AG04449 (cell line): ENCODE measurements around the gene FREM3.
A peak's percentile ranks its signal among the peaks of the same experiment; 100 is the strongest.
"Not testable (repeated sequence)": the region's sequence is repeated elsewhere in the genome, so short reads cannot be mapped to it uniquely, and the experiment has no call there.

Source experiments
- CTCF ChIA-PET: fragments of 350-600 bp; formaldehyde crosslinking; extraction: SDS; loops from one replicate; lab custom pipeline; 2021; ENCODE audit warnings: antibody characterized with exemption; lab: Yijun Ruan, JAX
- POLR2A ChIA-PET: fragments of 400-600, 350-600 bp; formaldehyde crosslinking; extraction: SDS; loops from one replicate; lab custom pipeline; 2020; ENCODE audit warnings: antibody characterized with exemption, inconsistent platforms; lab: Yijun Ruan, JAX
- DNase-seq: peaks from one replicate; pipeline ENCODE4 v3.0.0-alpha.2; 2010; ENCODE audit warnings: low read depth, low spot score
- H3K4me3 ChIP-seq: 2 replicates; pipeline ENCODE4 v1.5.1; 2011; ENCODE audit warnings: low read depth, mild to moderate bottlenecking, control low read depth, low read length
- CTCF ChIP-seq: IDR thresholded peaks from one replicate; pipeline ENCODE4 v1.5.1; 2011; ENCODE audit warnings: mild to moderate bottlenecking, moderate library complexity, low read length, control low read depth, inconsistent platforms; ENCODE audit not compliant: insufficient read depth; ENCODE audit errors: missing control alignments

FREM3 gene

GRCh38 chr4:143728166-143728565, 27.7 kb upstream of the FREM3 start:
- no peak for TF ChIP-seq CTCF
- peak; percentile 9 for DNase-seq

GRCh38 chr4:143726714-143727113, 26.2 kb upstream of the FREM3 start:
- CTCF ChIA-PET: no interaction called here
- POLR2A ChIA-PET: no interaction called here
- H3K4me3 ChIP-seq: no peak overlapping the region
- DNase-seq: no peak
- TF ChIP-seq CTCF: no peak

More at GRCh38 chr4:143728166-143728565, 27.7 kb upstream of the FREM3 start:
- CTCF ChIA-PET: no interaction called here
- no peak overlapping the region for H3K4me3 ChIP-seq
- POLR2A ChIA-PET: no interaction called here

- H3K4me3 ChIP-seq: no peak overlapping the region
- no peak for DNase-seq
- ChIA-PET POLR2A (no interaction called here), CTCF (no interaction called here)
- TF ChIP-seq CTCF: no peak
Observed at GRCh38 chr4:143721317-143721716, 20.8 kb upstream of the FREM3 start.

- H3K4me3 ChIP-seq, CTCF ChIA-PET, POLR2A ChIA-PET, DNase-seq: not testable (repeated sequence)
Observed at GRCh38 chr4:143718748-143719147, 18.3 kb upstream of the FREM3 start.

GRCh38 chr4:143713955-143714625, 13.6 kb upstream of the FREM3 start:
- ChIA-PET POLR2A (no interaction called here), CTCF (no interaction called here)
- no peak for TF ChIP-seq CTCF
- no peak for DNase-seq
- H3K4me3 ChIP-seq: no peak overlapping the region

- no peak for DNase-seq
- TF ChIP-seq CTCF: no peak
- ChIA-PET POLR2A (no interaction called here), CTCF (no interaction called here)
- no peak overlapping the region for H3K4me3 ChIP-seq
Observed at GRCh38 chr4:143713553-143713952, 13.1 kb upstream of the FREM3 start.

GRCh38 chr4:143712155-143712550, 11.7 kb upstream of the FREM3 start:
- CTCF ChIA-PET: no interaction called here
- DNase-seq: no peak
- POLR2A ChIA-PET: no interaction called here
- no peak for TF ChIP-seq CTCF
- no peak overlapping the region for H3K4me3 ChIP-seq
